Activated CD4-positive, alpha-beta T cell treated with anti-CD3 and anti-CD28 coated beads, Interleukin-2, amount 50 U/mL, for 24 hours (primary cell): Measurements from ENCODE around the gene PIP5K1A.
"Not testable (repeated sequence)": the region's sequence is repeated elsewhere in the genome, so short reads cannot be mapped to it uniquely, and the experiment has no call there.

Source experiments
- DNase-seq, 2 donors: peaks; one replicate each; pipeline ENCODE4 v3.0.0-alpha.2; 2020; ENCODE audit warnings: low read depth in 1 of 2, low spot score in 1 of 2

The PIP5K1A gene

DNA sequence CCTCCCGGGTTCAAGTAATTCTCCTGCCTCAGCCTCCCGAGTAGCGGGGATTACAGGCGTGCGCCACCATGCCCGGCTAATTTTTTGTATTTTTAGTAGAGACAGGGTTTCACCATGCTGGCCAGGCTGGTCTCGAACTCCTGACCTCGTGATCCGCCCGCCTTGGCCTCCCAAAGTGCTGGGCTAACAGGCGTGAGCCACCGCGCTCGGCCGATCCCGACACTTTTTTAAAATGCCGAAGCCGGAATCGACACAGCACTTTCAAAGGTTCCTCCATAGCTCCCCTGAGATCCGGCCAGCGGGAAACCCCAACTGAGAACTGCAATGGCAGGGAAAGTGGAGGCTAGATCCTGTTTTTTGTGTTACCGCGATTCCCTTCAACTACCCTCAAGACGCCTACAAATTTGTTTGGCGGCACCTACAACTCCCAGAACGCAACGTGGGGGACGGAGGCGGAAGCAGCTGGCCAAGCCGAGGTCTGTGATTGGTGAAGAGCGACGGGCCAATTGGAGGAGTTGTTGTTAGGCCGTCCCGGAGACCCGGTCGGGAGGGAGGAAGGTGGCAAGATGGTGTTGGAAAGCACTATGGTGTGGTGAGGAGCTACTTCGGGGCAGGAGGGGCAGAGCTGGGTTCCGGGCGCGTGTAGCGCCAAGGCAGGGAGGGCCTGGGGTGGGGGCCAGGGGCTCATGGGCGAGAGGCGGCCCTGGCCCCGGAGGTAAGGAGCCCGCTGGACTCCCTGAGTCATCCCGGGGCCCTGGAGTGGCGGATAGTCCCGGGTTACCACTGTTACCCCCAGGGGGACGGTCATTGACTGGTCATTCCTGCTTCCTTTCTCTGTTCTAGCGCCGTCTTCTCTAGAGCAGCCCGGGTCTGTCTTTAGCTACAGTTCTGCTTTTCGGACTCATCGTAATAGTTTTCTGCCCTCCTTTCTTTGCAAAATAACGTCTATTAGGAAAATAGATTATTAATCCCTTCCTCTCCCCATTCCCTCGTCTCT, 56.2 kb downstream of the PIP5K1A start, which contains the start of gene PSMD4:
Gene PSMD4 (plus strand): TSS at position 518 of the 997 bp plus-strand sequence. CDS start 49 bp downstream, at position 567.
- peak; percentile 80 to 93 for DNase-seq

GRCh38 chr1:151255381-151255780, 57.0 kb downstream of the PIP5K1A start:
- DNase-seq, result no peak

DNA sequence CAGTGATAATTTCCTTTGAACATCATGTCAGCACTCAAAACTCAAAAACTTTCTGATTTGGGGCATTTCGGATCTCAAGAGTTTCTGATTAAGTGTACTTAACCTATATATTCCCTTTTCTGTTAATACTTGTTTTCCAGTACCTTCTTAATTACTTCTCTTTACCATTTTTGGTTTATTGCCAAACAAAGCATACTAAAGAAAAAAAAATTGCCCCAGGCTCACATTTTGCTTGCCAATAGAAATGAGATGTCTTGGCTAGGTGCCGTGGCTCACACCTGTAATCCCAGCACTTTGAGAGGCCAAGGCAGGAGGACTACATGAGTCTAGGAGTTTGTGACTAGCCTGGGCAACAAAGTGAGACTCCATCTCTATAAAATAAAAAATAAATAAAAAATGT, 61.0 kb downstream of the PIP5K1A start:
- DNase-seq, result no peak

GRCh38 chr1:151265446-151266236, 67.3 kb downstream of the PIP5K1A start:
- no peak for DNase-seq

DNA sequence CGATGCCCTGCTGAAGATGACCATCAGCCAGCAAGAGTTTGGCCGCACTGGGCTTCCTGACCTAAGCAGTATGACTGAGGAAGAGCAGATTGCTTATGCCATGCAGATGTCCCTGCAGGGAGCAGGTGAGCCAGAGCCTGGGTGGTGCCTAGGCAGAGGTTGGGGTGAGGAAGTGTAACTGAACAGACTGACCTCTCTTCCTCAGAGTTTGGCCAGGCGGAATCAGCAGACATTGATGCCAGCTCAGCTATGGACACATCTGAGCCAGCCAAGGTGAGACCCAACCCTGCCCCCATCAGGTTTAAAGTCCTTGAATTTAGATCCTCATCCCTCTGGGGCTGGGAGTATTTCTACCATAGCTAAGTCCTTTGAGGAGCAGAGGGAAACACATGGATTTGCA, 68.0 kb downstream of the PIP5K1A start:
- no peak for DNase-seq

DNA sequence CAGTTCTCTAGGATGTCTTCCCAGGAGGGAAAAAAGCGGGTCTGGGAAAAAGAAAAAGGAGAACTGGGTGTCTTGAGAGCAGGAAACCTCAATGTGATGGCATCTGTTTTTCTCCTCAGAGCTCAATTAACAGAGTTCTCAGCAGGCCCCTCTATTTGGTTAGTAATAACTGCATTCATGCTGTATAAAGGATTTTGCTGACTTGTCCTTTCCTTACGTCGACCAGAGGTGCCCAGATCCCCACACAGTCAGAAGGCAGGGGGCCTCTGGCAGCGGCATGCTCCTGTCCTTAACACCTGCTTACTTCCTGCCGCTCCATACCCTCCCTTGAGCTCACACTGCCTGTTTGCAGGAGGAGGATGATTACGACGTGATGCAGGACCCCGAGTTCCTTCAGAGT, 68.5 kb downstream of the PIP5K1A start:
- DNase-seq, result no peak

- DNase-seq, result no peak
These were observed 69.4 kb downstream of the PIP5K1A start for GRCh38 chr1:151267760-151268159.

DNA sequence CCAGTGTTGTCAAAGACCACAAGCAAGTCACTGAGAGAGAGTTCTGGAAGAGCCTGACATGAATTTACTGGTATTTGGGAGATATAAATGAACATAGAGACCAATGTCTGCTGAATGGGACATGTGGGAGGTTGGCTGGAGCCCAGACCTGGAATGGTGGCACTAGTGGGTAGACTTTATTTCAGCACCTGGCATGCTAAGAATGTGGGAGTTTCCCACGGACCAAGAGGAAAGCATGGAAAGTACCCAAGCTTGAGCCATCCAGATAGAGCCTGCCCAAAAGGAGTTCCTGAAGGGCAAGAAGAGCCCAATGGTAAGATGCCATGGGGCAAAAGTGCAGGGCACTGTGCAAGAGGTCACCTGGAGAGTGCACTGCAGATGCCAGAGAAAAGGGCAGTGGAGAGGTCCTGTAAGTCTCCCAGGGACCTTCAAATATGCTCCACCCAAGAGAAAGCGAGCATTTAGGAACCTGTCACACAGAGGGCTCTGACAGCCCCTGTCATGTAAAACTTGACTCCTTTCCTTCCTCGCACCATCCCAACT, 75.6 kb downstream of the PIP5K1A start:
- DNase-seq, result no peak

DNA sequence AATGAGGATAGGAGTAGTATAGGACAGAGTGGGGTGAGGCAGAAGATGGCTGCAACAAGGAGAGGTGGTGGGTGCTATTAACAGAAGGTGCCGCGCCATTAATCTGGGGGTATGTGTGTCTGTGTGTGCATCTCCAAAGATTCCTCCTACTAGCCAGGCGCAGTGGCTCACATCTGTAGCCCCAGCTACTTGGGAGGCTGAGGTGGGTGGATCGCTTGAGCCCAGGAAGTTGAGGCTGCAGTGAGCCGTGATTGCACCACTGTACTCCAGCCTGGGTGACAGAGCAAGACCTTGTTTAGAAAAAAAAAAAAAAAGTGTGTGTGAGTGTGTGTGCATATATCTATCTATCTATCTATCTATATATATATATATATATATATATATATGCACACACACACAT, 77.0 kb downstream of the PIP5K1A start:
- DNase-seq, result not testable (repeated sequence)

DNA sequence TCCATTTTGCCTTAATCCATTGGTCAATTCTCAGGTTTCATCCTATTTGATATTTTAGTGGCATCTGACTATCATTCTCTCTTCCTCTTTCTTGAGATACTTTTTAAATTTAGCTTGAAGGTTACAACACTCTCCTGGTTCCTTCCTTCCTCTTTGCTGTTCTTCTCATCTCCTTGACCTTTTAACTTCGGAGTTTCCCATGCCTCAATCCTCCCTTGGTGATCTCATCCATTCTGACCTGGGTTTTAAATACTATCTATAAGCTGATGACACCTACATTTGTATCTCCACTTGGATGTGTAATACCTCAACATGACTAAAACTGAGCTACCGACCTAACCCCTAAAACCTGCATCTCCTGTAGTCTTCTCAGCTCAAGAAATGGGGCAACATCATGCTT, 78.9 kb downstream of the PIP5K1A start:
- no peak for DNase-seq

GRCh38 chr1:151281225-151281968, 83.0 kb downstream of the PIP5K1A start:
- peak; percentile 96 to 97 for DNase-seq

DNA sequence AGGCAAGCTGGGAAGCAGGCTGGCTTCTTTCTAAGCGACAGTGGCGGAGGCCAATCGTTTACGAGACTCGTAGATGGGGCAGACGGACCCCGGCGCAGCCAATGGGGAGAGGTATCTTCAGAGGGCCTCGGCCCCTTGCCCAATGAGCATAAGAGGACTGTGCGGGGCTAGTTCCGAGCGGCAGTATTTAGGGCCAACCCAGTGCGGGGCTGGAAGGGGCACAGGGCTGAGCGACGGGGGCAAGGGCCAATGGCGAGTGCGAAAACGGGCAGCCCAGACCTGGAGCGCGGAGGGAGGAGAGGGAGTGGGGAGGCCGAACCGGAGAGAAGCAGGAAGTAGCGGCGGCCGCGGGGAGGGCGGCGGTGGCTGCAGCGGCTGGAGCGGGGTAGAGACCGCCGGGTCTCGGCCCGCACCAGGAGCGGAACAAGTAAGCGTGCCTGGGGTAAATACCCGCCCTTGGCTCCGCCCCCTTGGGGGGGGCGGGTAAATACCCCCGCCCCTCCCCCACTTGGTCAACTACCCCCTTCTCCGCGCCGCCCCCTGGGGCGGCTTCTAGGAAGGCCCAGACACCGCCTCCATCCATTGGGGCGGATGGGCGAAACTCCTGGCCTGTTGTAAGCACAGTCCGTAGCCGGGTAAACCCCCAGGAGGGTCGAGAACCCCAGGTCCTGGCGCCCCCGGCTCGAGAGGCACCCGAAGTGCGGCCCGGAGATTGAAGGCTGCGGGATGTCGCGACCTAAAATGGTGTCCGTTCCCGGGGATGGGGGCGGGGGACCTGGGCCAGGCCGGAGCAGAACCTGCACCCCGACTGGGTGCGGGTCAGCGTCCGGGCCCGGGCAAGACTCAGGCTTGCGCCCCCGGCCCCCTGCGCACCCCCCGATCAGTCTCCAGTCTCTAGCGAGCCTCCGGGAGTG, 83.9 kb downstream of the PIP5K1A start, which contains the start of gene ZNF687:
Gene ZNF687 (plus strand): TSS at position 331 of the 914 bp plus-strand sequence. CDS start 3,993 bp downstream, outside the sequence.
- DNase-seq, result peak; percentile 89 to 98

DNA sequence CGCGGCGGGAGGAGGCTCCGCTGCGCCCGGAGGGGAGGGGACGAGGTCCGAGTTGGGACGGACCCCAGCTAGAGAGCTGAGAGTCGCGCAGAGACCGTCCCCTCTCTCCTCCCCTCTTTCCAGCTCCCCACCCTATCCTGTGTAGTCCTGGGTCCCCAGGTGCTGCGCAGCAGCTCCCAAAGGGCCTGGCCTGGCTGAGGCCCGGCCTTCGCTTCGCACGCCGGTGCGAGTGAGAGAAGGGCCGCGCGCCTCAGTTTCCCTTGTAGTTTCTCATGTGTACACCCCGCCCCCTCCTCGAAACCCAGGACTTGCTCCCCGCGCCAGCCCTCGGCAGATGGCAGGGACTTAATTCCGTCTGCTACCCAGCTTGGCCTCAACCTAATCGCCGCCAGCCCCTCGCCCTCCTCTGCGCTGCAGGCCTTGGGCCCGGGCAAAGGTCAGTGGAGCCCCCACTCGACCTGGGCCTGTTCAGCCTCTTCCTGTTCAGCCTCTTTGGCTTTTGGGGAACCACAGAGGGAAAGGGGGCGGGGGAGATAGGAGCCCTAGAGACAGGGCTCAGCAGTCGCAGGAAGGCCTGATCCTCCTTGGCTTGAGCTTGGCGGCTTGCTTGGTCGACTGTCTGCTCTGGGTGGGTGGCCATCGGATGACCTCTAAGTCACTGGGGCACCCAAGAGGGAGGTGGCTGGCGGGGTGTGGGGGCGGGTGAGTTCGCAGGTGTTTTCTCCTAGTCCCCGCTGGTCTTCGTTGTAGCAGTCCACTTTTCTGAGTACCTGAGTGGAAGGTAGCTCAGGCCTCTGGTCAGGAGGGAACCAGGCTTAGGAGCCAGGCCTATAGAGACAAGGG, 84.8 kb downstream of the PIP5K1A start:
- DNase-seq, result no peak

DNA sequence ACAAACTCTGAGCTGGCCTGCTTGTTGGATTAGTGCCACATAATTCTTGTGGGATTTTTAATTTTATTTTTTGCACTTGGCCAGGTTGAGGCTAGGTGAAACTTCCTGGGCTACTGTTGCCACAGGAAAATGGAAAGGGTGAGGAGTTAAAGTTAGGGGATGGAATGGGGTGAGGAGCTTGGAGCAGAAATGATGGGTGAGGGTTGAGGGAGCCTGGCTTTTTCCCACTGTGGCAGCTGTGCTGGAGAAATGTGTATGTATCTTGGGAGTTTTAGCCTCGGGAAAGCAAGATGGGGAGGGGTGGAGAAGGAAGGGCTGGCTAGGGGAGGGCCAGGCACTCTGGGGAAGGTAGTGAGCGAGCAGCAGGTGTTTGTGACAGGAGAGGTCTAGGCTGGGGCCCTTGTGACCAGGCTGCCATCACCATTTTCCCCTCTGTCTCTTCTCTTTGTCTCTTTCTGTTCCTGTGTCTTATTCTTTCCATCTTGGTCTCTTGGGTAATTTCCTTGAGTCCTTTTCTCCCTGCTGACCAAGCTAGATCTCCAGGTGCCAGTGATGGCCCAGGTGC, 85.7 kb downstream of the PIP5K1A start:
- no peak for DNase-seq

GRCh38 chr1:151286619-151287340, 88.4 kb downstream of the PIP5K1A start:
- DNase-seq, result no peak

DNA sequence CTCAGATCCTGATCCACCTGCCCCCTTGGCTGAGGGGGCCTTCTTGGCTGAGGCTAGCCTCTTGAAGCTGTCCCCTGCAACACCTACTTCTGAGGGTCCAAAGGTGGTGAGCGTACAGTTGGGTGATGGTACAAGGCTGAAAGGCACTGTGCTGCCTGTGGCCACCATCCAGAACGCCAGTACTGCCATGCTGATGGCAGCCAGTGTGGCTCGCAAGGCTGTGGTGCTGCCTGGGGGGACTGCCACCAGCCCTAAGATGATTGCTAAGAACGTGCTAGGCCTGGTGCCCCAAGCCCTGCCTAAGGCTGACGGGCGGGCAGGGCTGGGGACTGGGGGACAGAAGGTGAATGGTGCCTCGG, 89.0 kb downstream of the PIP5K1A start:
- DNase-seq, result no peak

DNA sequence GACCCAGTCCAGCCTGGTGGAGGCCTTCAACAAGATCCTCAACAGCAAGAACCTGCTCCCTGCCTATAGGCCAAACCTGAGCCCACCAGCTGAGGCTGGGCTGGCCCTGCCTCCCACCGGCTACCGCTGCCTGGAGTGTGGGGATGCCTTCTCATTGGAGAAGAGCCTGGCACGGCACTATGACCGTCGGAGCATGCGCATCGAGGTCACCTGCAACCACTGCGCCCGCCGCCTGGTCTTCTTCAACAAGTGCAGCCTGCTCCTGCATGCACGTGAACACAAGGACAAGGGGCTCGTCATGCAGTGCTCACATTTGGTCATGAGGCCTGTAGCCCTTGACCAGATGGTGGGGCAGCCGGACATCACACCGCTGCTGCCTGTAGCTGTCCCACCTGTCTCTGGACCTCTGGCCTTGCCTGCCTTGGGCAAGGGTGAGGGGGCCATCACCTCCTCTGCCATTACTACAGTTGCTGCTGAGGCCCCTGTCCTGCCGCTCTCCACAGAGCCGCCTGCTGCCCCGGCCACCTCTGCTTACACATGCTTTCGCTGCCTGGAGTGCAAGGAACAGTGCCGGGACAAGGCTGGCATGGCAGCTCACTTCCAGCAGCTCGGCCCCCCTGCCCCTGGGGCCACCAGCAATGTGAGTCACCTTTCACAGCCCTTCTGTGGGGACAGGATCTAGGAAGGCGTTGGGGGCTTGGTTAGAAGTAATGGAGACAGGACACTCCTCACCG, 89.6 kb downstream of the PIP5K1A start:
- no peak for DNase-seq
